BLaER1 (cell line): ENCODE data around the gene CTNNBL1.
A peak's percentile ranks its signal among the peaks of the same experiment; 100 is the strongest.

Experiments used
- H3K27ac ChIP-seq: shearing (Covaris generic); formaldehyde crosslinking; 2 replicates; pipeline ENCODE4 v1.8.1; 2022
- H3K27me3 ChIP-seq: shearing (Covaris generic); formaldehyde crosslinking; 2 replicates; pipeline ENCODE4 v1.8.1; 2022
- H3K36me3 ChIP-seq: shearing (Covaris generic); formaldehyde crosslinking; 2 replicates; pipeline ENCODE4 v1.8.1; 2022
- H3K4me1 ChIP-seq: shearing (Covaris generic); formaldehyde crosslinking; 2 replicates; pipeline ENCODE4 v1.8.1; 2022
- H3K4me2 ChIP-seq: shearing (Covaris generic); formaldehyde crosslinking; 2 replicates; pipeline ENCODE4 v1.8.1; 2022
- H3K4me3 ChIP-seq: shearing (Covaris generic); formaldehyde crosslinking; 2 replicates; pipeline ENCODE4 v1.8.1; 2022
- H3K9ac ChIP-seq: shearing (Covaris generic); formaldehyde crosslinking; 2 replicates; pipeline ENCODE4 v1.8.1; 2022
- H3K9me3 ChIP-seq: shearing (Covaris generic); formaldehyde crosslinking; 2 replicates; pipeline ENCODE4 v1.8.1; 2022
- H4K20me1 ChIP-seq: shearing (Covaris generic); formaldehyde crosslinking; 2 replicates; pipeline ENCODE4 v1.8.1; 2022
- Cebpa-rat ChIP-seq: shearing (Covaris generic); IDR thresholded peaks from 2 replicates; pipeline ENCODE4 v1.8.1; 2022

CTNNBL1 gene

GRCh38 chr20:37725855-37726254, 32.0 kb downstream of the CTNNBL1 start:
- Histone ChIP-seq H3K4me3 (no peak overlapping the region), H3K9ac (no peak overlapping the region), H3K27me3 (no peaks in the 10 kb centered on the region), H3K4me1 (no peaks in the 10 kb centered on the region), H4K20me1 (peaks cover 73% of the 10 kb centered on the region), H3K27ac (no peak overlapping the region), H3K4me2 (no peak overlapping the region), H3K36me3 (peaks cover 10% of the 10 kb centered on the region), H3K9me3 (peaks cover 15% of the 10 kb centered on the region)
- TF ChIP-seq Cebpa-rat = no peak

DNA sequence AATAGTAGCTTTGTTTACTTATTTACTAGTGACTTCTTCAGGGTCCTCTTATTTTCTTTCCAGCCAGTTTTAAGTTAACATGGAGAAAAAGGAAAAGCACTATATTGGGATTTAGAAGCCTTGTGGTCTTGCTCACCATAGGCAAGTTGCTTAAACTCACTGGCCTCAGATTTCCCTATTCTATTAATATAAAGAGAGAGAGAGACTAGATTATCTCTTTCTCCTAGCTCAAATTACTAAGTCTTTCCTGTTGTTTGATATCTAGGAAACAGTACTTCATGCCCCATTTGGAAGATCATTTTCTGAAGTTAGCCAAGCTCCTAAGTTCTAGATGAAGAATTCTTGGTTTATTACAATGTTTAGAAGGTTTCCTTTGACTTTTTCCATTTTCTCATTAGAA, 32.5 kb downstream of the CTNNBL1 start:
- H4K20me1 ChIP-seq = peaks cover 73% of the 10 kb centered on the region
- H3K27ac ChIP-seq = no peak overlapping the region
- no peak overlapping the region for H3K4me2 ChIP-seq
- H3K9ac ChIP-seq = no peak overlapping the region
- H3K4me3 ChIP-seq = no peak overlapping the region
- peaks cover 11% of the 10 kb centered on the region for H3K9me3 ChIP-seq
- TF ChIP-seq Cebpa-rat = no peak
- peaks cover 5% of the 10 kb centered on the region for H3K36me3 ChIP-seq
- no peaks in the 10 kb centered on the region for H3K4me1 ChIP-seq
- H3K27me3 ChIP-seq = no peaks in the 10 kb centered on the region

DNA sequence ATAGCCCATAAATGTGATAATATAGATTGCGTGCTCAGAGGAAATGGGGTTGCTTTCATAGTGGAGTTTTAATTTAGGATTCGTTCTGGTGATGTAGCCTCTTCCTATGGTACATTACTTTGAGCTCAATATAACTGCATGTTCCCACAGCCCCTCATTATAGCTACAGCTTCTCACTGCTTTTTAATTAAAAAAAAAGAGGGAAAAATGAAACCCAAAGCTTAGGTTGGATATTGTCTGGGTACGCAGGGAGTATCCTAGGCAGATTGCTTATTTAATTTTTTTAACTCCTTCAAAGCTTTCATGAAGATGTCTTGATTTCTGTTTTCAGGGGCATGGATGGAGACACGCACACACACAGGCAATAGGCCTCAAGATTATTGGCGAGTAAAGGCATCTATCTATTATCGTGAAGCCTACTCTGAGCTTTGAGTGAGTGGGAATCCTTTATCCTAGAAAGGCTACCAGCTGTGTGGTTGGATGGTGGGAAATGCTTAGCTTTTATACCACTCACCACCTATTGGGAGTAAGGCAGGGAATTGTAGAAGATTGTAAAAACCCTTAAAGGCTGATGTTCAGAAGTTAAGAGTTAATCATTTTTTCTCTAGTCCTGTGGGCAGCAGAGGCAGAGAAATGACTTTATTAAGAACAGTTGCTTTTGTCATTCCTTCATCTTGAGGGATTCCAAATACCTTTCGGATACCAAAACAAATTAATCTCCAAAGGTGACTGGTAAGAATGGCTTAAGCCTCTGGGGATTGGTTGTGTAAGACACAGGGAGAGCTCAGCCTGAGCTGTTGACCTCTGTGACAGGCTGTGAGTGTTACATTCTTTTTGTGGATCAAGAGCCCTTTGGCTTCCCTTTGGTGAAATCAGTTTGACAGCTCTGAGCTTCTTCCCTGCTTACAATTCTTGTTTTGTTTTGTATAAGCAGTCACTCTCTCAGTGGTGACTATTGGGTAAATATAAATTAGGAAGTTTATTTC, 33.4 kb downstream of the CTNNBL1 start:
- no peaks in the 10 kb centered on the region for H3K4me1 ChIP-seq
- H3K4me3 ChIP-seq = no peak overlapping the region
- peaks cover 73% of the 10 kb centered on the region for H4K20me1 ChIP-seq
- no peak overlapping the region for H3K27ac ChIP-seq
- no peak overlapping the region for H3K9ac ChIP-seq
- peaks cover 1% of the 10 kb centered on the region for H3K9me3 ChIP-seq
- peaks cover 1% of the 10 kb centered on the region; the same call in 1 of the 2 replicates for H3K36me3 ChIP-seq
- H3K4me2 ChIP-seq = no peak overlapping the region
- TF ChIP-seq Cebpa-rat = no peak
- no peaks in the 10 kb centered on the region for H3K27me3 ChIP-seq

DNA sequence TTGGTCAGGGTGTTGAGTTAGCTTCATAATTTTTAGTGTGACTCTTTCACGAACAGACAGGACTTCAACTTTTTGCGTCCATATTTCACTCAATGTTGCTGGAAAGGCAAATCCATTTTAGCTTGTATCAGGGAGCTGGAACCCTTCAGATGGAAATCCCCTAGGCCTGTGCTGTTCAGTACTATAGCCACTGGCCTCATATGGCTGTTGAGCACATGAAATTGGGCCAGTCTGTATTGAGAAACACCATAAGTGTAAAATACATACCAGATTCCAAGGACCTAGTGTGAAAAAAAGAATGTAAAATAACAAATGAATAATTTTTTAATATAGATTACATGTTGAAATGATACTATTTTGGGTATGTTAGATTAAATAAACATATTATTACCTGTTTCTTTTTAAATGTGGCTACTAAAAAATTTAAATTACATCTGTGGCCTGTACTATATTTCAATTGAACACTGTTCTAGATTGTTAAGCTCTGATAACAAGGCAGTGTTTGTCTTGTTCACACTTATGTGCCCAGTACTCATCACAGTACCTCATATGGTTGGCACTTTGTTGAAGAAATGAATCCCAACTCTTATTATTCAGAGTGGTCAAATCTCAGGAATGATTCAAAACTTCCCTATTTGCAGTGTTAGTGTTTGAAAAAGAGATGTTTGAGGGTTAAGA, 34.3 kb downstream of the CTNNBL1 start:
- no peaks in the 10 kb centered on the region for H3K4me1 ChIP-seq
- H3K27me3 ChIP-seq = no peaks in the 10 kb centered on the region
- no peak overlapping the region for H3K27ac ChIP-seq
- no peak for TF ChIP-seq Cebpa-rat
- H3K9me3 ChIP-seq = no peaks in the 10 kb centered on the region
- no peak overlapping the region for H3K9ac ChIP-seq
- H3K4me3 ChIP-seq = no peak overlapping the region
- H4K20me1 ChIP-seq = peaks cover 65% of the 10 kb centered on the region
- H3K36me3 ChIP-seq = peaks cover 10% of the 10 kb centered on the region
- H3K4me2 ChIP-seq = no peak overlapping the region

DNA sequence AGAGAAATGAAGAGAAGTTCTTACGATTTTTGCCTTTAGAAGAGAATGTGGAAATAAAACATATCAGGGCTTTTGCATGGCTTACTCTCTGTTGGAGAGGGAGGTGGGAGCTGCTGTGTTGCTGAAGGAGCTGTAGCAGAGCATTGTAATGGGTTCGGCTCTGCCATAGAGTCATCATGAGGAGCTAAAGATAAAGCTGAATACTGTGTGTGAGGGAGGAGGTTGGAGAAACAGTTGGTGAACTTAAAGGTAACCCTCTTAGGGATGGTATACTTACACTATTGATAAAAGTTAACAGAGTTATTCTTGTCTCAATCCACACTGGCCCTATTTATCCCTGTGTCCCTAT, 34.8 kb downstream of the CTNNBL1 start:
- H3K4me2 ChIP-seq = no peak overlapping the region
- no peaks in the 10 kb centered on the region for H3K4me1 ChIP-seq
- no peak for TF ChIP-seq Cebpa-rat
- H3K27me3 ChIP-seq = no peaks in the 10 kb centered on the region
- H3K36me3 ChIP-seq = peaks cover 15% of the 10 kb centered on the region
- peaks cover 68% of the 10 kb centered on the region for H4K20me1 ChIP-seq
- no peaks in the 10 kb centered on the region for H3K9me3 ChIP-seq
- H3K9ac ChIP-seq = no peak overlapping the region
- no peak overlapping the region for H3K4me3 ChIP-seq
- H3K27ac ChIP-seq = no peak overlapping the region

DNA sequence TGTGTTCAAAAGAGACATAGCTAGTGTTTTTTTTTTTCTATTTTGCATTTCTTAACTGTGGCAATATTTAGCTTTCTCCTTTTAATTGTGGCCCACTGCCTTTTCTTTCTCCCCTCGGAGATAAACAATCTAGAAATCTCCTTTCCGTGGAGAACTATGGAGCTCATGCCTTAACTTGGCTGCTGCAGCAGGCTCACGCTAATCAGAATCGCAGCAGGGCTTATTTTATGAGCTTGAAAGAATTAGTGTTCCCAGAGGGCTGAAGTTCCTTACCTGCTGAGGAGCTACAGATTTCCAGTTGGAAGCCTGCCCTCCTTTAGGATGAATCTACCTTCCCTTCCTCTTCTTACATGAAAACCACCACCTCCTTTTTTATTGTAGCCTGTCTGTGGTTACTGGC, 35.6 kb downstream of the CTNNBL1 start:
- H3K4me1 ChIP-seq = peaks cover 4% of the 10 kb centered on the region; the same call in 1 of the 2 replicates
- TF ChIP-seq Cebpa-rat = no peak
- no peak overlapping the region for H3K4me2 ChIP-seq
- H3K4me3 ChIP-seq = no peak overlapping the region
- no peaks in the 10 kb centered on the region for H3K27me3 ChIP-seq
- H3K9ac ChIP-seq = no peak overlapping the region
- no peaks in the 10 kb centered on the region for H3K9me3 ChIP-seq
- H3K36me3 ChIP-seq = peaks cover 23% of the 10 kb centered on the region
- H4K20me1 ChIP-seq = peaks cover 68% of the 10 kb centered on the region
- H3K27ac ChIP-seq = no peak overlapping the region

DNA sequence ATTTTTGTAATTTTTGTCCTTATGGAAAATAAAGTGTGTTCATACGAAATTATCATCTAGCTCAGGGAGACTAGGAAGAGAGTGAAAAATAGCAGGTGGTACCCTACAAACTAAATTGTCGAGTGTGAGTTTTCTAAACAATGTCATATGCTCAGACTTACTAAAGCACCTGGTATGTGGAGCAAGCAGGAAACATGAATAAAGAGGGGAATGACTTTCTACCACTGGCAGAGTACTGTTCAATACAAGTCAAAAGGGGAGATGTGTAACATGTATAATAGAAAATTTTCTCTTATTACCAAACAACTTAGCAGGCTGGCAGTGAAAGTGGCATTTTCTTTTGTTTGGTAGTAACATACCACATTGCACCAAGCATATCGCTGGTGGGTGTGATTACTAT, 36.1 kb downstream of the CTNNBL1 start:
- peaks cover 68% of the 10 kb centered on the region for H4K20me1 ChIP-seq
- no peaks in the 10 kb centered on the region for H3K27me3 ChIP-seq
- H3K4me2 ChIP-seq = no peak overlapping the region
- no peaks in the 10 kb centered on the region for H3K9me3 ChIP-seq
- TF ChIP-seq Cebpa-rat = no peak
- peaks cover 28% of the 10 kb centered on the region for H3K36me3 ChIP-seq
- H3K9ac ChIP-seq = no peak overlapping the region
- no peak overlapping the region for H3K27ac ChIP-seq
- no peak overlapping the region for H3K4me3 ChIP-seq
- H3K4me1 ChIP-seq = peaks cover 9% of the 10 kb centered on the region

DNA sequence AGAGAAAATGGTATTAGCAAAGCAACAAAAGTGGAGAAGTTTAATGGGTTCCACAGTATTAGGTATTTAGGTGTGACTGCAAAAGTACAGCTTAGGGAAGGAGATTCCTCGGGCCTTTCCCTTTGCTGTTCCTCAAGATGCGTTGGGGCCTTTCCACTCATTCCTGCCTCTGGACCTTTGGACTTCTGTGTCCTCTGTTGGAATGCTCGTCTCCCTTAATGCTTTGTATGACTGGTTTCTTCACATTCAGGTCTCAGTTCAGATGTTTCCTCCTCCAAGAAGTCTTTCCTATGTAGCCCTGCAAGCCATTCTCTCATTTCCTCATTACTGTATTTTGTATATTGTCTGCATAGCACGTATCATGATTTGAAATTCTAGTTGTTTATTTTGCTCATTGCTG, 39.6 kb downstream of the CTNNBL1 start:
- no peak for TF ChIP-seq Cebpa-rat
- Histone ChIP-seq H3K4me2 (no peak overlapping the region), H3K4me1 (peaks cover 12% of the 10 kb centered on the region), H4K20me1 (peaks cover 46% of the 10 kb centered on the region), H3K4me3 (no peak overlapping the region), H3K9me3 (peaks cover 8% of the 10 kb centered on the region), H3K27me3 (no peaks in the 10 kb centered on the region), H3K36me3 (peaks cover 61% of the 10 kb centered on the region), H3K9ac (no peak overlapping the region), H3K27ac (no peak overlapping the region)

GRCh38 chr20:37734228-37734985, 40.6 kb downstream of the CTNNBL1 start:
- Histone ChIP-seq H3K9me3 (peaks cover 8% of the 10 kb centered on the region), H3K27ac (no peak overlapping the region), H3K4me3 (no peak overlapping the region), H3K4me2 (peak overlapping the region; percentile 24; the same call in 1 of the 2 replicates), H3K9ac (no peak overlapping the region), H3K4me1 (peaks cover 12% of the 10 kb centered on the region), H4K20me1 (peaks cover 37% of the 10 kb centered on the region), H3K27me3 (no peaks in the 10 kb centered on the region), H3K36me3 (peaks cover 69% of the 10 kb centered on the region)
- TF ChIP-seq Cebpa-rat = no peak

- H4K20me1 ChIP-seq = peaks cover 30% of the 10 kb centered on the region
- H3K27ac ChIP-seq = no peak overlapping the region
Observed at GRCh38 chr20:37735541-37735940, 41.7 kb downstream of the CTNNBL1 start.

More at GRCh38 chr20:37735541-37735940, 41.7 kb downstream of the CTNNBL1 start:
- Histone ChIP-seq H3K36me3 (peaks cover 74% of the 10 kb centered on the region), H3K4me1 (peaks cover 12% of the 10 kb centered on the region), H3K4me2 (no peak overlapping the region), H3K9me3 (peaks cover 8% of the 10 kb centered on the region), H3K9ac (no peak overlapping the region), H3K27me3 (no peaks in the 10 kb centered on the region), H3K4me3 (no peak overlapping the region)
- TF ChIP-seq Cebpa-rat = no peak
